Ishikawa (cell line): ENCODE results near the gene CTSW.

Experiments
- CEBPB ChIP-seq: IDR thresholded peaks from 2 replicates; pipeline ENCODE4 v1.6.1; 2012
- CREB1 ChIP-seq: IDR thresholded peaks from 2 replicates; pipeline ENCODE4 v1.6.1; 2012; ENCODE audit warnings: low read depth
- EGR1 ChIP-seq: IDR thresholded peaks from 2 replicates; pipeline ENCODE4 v1.6.1; 2012
- EP300 ChIP-seq: IDR thresholded peaks from 2 replicates; pipeline ENCODE4 v1.6.1; 2012; ENCODE audit warnings: borderline replicate concordance
- FOXM1 ChIP-seq: IDR thresholded peaks from 2 replicates; pipeline ENCODE4 v1.6.1; 2012; ENCODE audit warnings: low read depth, borderline replicate concordance
- NFIC ChIP-seq: IDR thresholded peaks from 2 replicates; pipeline ENCODE4 v1.6.1; 2012
- RAD21 ChIP-seq: IDR thresholded peaks from 2 replicates; pipeline ENCODE4 v1.6.1; 2012; ENCODE audit warnings: low read depth
- TAF1 ChIP-seq: IDR thresholded peaks from 2 replicates; pipeline ENCODE4 v1.6.1; 2012; ENCODE audit warnings: low read depth, mild to moderate bottlenecking
- TCF12 ChIP-seq: IDR thresholded peaks from 2 replicates; pipeline ENCODE4 v1.6.1; 2012; ENCODE audit warnings: low read depth
- TEAD4 ChIP-seq: IDR thresholded peaks from 2 replicates; pipeline ENCODE4 v1.6.1; 2012
- USF1 ChIP-seq: IDR thresholded peaks from 2 replicates; pipeline ENCODE4 v1.6.1; 2012
- YY1 ChIP-seq: IDR thresholded peaks from 2 replicates; pipeline ENCODE4 v1.6.1; 2012; ENCODE audit warnings: low read depth
- ZBTB7A ChIP-seq: IDR thresholded peaks from 2 replicates; pipeline ENCODE4 v1.6.1; 2012; ENCODE audit warnings: low read depth
- TF ChIP-seq, protein P1 (sequence below): IDR thresholded peaks from 2 replicates; pipeline ENCODE4 v1.6.1; 2012
- TF ChIP-seq, protein P2 (sequence below): IDR thresholded peaks from 2 replicates; pipeline ENCODE4 v1.6.1; 2012; ENCODE audit warnings: low read depth, mild to moderate bottlenecking

Gene CTSW

GRCh38 chr11:65915821-65916251, 36.2 kb downstream of the CTSW start:
- TF ChIP-seq USF1 (no peak), TEAD4 (peak; percentile 91), FOXM1 (0 out of 2 replicates have a peak, but pooled peaks have one; percentile 29), YY1 (no peak), TCF12 (peak; percentile 84), NFIC (peak; percentile 71), EP300 (peak; percentile 83), CREB1 (no peak)
- TF ChIP-seq, protein P1, sequence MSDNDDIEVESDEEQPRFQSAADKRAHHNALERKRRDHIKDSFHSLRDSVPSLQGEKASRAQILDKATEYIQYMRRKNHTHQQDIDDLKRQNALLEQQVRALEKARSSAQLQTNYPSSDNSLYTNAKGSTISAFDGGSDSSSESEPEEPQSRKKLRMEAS: 0 out of 2 replicates have a peak, but pooled peaks have one; percentile 47

DNA sequence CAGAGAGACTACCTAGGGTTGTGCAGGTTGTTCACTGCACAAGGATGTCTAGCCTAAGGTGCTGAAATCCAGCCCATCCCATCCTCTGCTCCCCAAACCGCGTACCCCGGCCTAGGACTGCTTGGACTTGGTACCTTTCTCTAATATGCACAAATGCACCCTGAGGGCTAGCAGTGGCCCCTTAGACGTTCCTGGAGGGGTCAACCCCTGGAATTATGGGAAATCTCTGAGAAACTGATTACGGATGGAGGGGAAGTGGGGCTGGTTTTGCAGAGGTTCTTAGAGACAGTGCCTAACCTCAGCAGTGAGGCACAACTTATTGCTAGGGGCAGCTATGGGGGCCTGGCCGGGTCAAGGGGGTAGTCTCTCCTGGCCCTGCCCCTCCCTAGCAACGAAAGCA, 36.8 kb downstream of the CTSW start:
- no peak for TF ChIP-seq EP300
- TF ChIP-seq RAD21: no peak
- no peak for TF ChIP-seq TCF12
- TF ChIP-seq, protein P2, sequence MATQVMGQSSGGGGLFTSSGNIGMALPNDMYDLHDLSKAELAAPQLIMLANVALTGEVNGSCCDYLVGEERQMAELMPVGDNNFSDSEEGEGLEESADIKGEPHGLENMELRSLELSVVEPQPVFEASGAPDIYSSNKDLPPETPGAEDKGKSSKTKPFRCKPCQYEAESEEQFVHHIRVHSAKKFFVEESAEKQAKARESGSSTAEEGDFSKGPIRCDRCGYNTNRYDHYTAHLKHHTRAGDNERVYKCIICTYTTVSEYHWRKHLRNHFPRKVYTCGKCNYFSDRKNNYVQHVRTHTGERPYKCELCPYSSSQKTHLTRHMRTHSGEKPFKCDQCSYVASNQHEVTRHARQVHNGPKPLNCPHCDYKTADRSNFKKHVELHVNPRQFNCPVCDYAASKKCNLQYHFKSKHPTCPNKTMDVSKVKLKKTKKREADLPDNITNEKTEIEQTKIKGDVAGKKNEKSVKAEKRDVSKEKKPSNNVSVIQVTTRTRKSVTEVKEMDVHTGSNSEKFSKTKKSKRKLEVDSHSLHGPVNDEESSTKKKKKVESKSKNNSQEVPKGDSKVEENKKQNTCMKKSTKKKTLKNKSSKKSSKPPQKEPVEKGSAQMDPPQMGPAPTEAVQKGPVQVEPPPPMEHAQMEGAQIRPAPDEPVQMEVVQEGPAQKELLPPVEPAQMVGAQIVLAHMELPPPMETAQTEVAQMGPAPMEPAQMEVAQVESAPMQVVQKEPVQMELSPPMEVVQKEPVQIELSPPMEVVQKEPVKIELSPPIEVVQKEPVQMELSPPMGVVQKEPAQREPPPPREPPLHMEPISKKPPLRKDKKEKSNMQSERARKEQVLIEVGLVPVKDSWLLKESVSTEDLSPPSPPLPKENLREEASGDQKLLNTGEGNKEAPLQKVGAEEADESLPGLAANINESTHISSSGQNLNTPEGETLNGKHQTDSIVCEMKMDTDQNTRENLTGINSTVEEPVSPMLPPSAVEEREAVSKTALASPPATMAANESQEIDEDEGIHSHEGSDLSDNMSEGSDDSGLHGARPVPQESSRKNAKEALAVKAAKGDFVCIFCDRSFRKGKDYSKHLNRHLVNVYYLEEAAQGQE: no peak
- no peak for TF ChIP-seq NFIC
- no peak for TF ChIP-seq USF1
- no peak for TF ChIP-seq CREB1
- TF ChIP-seq CEBPB: no peak
- TF ChIP-seq YY1: no peak
- TF ChIP-seq, protein P1: no peak
- no peak for TF ChIP-seq TAF1
- TF ChIP-seq EGR1: no peak
- TF ChIP-seq TEAD4: no peak
- no peak for TF ChIP-seq FOXM1
- no peak for TF ChIP-seq ZBTB7A

DNA sequence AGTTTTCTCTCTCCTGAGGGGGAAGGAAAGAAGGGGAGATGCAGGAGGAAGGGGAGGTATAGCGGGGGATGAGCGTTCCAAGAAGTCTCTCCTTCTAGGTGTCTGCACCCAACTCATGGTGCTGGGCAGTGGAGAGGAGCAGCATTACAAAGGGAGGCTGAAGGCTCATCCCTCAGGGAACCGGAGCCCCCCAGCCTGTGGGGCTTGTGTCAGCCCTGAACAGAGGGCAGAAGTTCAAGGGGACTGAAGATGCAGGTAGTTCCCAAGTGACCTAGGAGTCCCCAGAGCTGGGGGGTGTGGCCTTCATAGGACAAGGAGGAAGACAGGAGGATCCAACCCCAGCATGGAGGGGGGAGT, 37.4 kb downstream of the CTSW start:
- no peak for TF ChIP-seq FOXM1
- no peak for TF ChIP-seq EGR1

DNA sequence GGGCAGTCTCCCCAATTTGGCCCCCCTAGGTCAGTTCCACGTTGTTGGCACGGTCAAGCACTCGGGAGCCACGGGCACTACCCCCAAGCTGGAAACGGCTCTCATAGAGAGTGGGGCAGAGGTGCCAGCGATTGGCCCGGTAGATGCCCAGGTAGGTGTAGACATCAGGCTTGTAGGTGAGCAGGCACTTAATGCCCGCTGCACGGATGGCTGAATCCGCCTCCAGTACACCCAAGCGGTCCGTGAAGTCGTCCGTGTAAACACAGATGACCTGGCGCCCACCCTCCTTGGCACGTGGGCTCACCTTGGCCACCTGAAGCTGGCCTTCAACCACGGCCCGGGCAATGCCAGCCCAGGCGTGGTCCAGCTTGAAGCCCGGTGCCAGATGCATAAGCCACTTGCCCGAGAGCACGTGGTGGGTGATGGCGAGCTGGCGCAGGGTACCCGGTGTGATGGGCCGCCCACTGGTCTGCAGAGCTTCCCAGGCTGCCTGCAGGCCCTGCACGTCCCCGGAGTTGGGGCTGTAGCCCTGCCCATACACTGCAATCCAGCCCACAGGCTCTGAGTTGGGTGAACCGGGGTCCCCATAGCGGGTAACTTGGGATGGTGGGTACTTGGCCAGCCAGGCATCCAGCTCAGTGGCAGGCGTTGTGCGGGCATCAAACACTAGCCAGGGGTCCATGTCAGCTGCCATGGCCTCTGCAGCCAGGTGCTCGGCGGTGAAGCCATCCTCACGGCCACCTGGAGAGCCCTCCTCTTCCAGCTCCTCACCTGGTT, 38.0 kb downstream of the CTSW start:
- no peak for TF ChIP-seq RAD21
- TF ChIP-seq, protein P1: no peak
- TF ChIP-seq NFIC: no peak
- no peak for TF ChIP-seq EP300
- no peak for TF ChIP-seq TCF12
- no peak for TF ChIP-seq CEBPB
- no peak for TF ChIP-seq YY1
- TF ChIP-seq ZBTB7A: no peak
- TF ChIP-seq CREB1: no peak
- TF ChIP-seq TEAD4: no peak

- TF ChIP-seq CEBPB (no peak), YY1 (peak; percentile 91), USF1 (no peak), EGR1 (peak; percentile 59; the same call in 1 of the 2 replicates), EP300 (0 out of 2 replicates have a peak, but pooled peaks have one; percentile 7), TAF1 (peak; percentile 10; the same call in 1 of the 2 replicates), CREB1 (no peak), TCF12 (no peak)
- TF ChIP-seq, protein P1: peak; percentile 29; the same call in 1 of the 2 replicates
These were observed 38.8 kb downstream of the CTSW start, which contains the start of gene C11orf68 for GRCh38 chr11:65918211-65919140. TSS of gene C11orf68 (minus strand) at chr11:65919062. CDS start at chr11:65919031, 31 bp downstream.

GRCh38 chr11:65919141-65919572, 39.5 kb downstream of the CTSW start, which contains the start of gene DRAP1:
TSS of gene DRAP1 (plus strand) at chr11:65919426. CDS start at chr11:65919502, 76 bp downstream.
- TF ChIP-seq TAF1: peak; percentile 56
- TF ChIP-seq, protein P1: peak; percentile 81
- no peak for TF ChIP-seq ZBTB7A
- peak; percentile 15; the same call in 1 of the 2 replicates for TF ChIP-seq CEBPB
- no peak for TF ChIP-seq FOXM1
- peak; percentile 100 for TF ChIP-seq EGR1
- TF ChIP-seq USF1: peak; percentile 23; the same call in 1 of the 2 replicates
- no peak for TF ChIP-seq RAD21
- peak; percentile 49; the same call in 1 of the 2 replicates for TF ChIP-seq CREB1
- peak; percentile 59 for TF ChIP-seq TEAD4
- TF ChIP-seq, protein P2: 0 out of 2 replicates have a peak, but pooled peaks have one; percentile 14
- peak; percentile 63 for TF ChIP-seq EP300
- peak; percentile 54; the same call in 1 of the 2 replicates for TF ChIP-seq NFIC
- TF ChIP-seq TCF12: peak; percentile 78; the same call in 1 of the 2 replicates
- no peak for TF ChIP-seq YY1
